ENCODE data around the gene GOPC. TPM values are rescaled to one million over a fixed set of nuclear protein-coding genes. Genes with fewer than 3 reads are reported as not detected.

GOPC gene
- total and polyA plus RNA-seq, 2 experiments from 2014 or later, result 15.5 to 26.4 TPM

- H2AFZ ChIP-seq, result no peak overlapping the region
- no peak overlapping the region for H3K4me3 Mint-ChIP-seq
- peaks cover 5% of the 10 kb centered on the region; the same call in 2 of the 3 replicates for H3K36me3 Mint-ChIP-seq (ENCODE audit: low read depth)
- H3K79me2 ChIP-seq (replicated peaks; ENCODE audit: insufficient read depth), result no peaks in the 10 kb centered on the region
- H4K20me1 ChIP-seq (replicated peaks; ENCODE audit: insufficient read depth), result no peaks in the 10 kb centered on the region; the same call in 1 of the 2 replicates
- peaks cover 1% of the 10 kb centered on the region for H3K27me3 Mint-ChIP-seq (ENCODE audit: insufficient read depth, low read depth, poor library complexity)
- no peak overlapping the region for H3K27ac ChIP-seq (ENCODE audit: low read depth)
- H3K4me1 ChIP-seq (ENCODE audit: insufficient read depth), result no peaks in the 10 kb centered on the region
- H3K4me1 Mint-ChIP-seq, result no peaks in the 10 kb centered on the region; the same call in 2 of the 3 replicates
- no peaks in the 10 kb centered on the region for H3K9me2 ChIP-seq (ENCODE audit: insufficient read depth)
- H3K4me2 ChIP-seq, result no peak overlapping the region
- H3K27ac Mint-ChIP-seq, result no peak overlapping the region
- ATAC-seq (no peak), DNase-seq (ENCODE audit: low spot score) (no peak)
- no peaks in the 10 kb centered on the region for H3F3A ChIP-seq (replicated peaks; ENCODE audit: low read depth)
- H3K9me3 Mint-ChIP-seq, result no peaks in the 10 kb centered on the region
- no peak overlapping the region for H3K4me3 ChIP-seq
- TF ChIP-seq REST (IDR thresholded peaks at IDR 0.05; ENCODE audit: unreplicated experiment), result no peak
- no peak for TF ChIP-seq CTCF (conservative IDR thresholded peaks at IDR 0.05; ENCODE audit: low read depth in 2 of 2)
- no peak for TF ChIP-seq ZNF114 (CRISPR knock-in tag; IDR thresholded peaks at IDR 0.05)
- TF ChIP-seq POLR2AphosphoS5 (IDR thresholded peaks at IDR 0.05; ENCODE audit: low read depth), result no peak
- no peak for TF ChIP-seq EZH2phosphoT487 (IDR thresholded peaks at IDR 0.05; ENCODE audit: unreplicated experiment)
- TF ChIP-seq JUNB (IDR thresholded peaks at IDR 0.05; ENCODE audit: unreplicated experiment), result no peak
- TF ChIP-seq EZH2 (IDR thresholded peaks at IDR 0.05; ENCODE audit: low read depth, unreplicated experiment), result no peak
- no peak for TF ChIP-seq NANOG (IDR thresholded peaks at IDR 0.05; ENCODE audit: borderline replicate concordance)
- no peak for TF ChIP-seq ZNF462 (CRISPR knock-in tag; IDR thresholded peaks at IDR 0.05)
- no peak for TF ChIP-seq ZNF331 (CRISPR knock-in tag; IDR thresholded peaks at IDR 0.05; ENCODE audit: low read depth)
- no peak for TF ChIP-seq ETS1 (IDR thresholded peaks at IDR 0.05)
- TF ChIP-seq STAT1 (IDR thresholded peaks at IDR 0.05; ENCODE audit: unreplicated experiment), result no peak
- no peak for TF ChIP-seq CREB1 (CRISPR knock-in tag; IDR thresholded peaks at IDR 0.05; ENCODE audit: low read depth)
- H3K36me3 ChIP-seq (ENCODE audit: insufficient read depth), result peaks cover 11% of the 10 kb centered on the region; the same call in 1 of the 2 replicates
- H3K27me3 ChIP-seq (ENCODE audit: insufficient read depth), result no peaks in the 10 kb centered on the region
These were observed 29.2 kb downstream of the GOPC start for GRCh38 chr6:117573006-117573680.
